ENCODE measurements around the gene AFG3L2.

The AFG3L2 gene

DNA sequence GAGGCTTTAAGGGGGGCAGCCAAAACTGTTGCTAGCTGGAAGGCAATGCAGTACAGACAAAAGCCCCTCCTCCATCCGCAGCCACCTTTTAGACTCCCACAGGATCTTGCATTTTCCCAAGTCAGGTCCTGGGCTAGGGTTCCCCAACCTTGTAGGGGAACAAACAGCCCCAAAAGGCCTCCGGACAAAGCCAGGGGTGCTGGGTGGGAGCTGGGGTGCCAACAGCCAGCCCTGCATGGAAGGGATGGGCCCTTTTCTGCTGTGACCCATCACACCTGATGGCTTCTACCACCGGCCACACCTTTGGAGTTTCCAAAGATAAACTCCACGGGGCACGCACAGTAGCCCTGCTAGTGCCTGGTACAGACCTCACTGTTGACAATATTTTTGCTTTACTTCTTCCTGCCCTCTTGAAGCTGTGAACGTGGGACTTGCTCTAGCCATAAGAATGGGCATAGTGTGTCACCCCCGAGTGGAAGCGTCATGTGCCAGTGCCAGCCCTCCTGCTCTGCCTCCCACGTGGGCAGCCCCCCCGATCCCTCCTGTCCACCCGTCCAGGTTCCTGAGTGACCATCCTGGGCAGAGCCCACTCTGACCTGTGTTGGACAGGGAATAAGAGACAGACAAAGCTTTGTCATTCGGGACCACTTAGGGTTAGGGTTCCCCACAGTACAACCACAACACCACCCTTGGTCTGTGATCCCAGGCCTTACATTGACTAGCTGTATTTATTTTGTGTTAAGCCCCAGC, 50.1 kb downstream of the AFG3L2 start:
- DNase-seq (ENCODE audit: low read depth in 1 of 2, low spot score in 1 of 2), result no peak

GRCh38 chr18:12325726-12326245, 51.2 kb downstream of the AFG3L2 start:
- DNase-seq (ENCODE audit: low read depth in 1 of 2, low spot score in 1 of 2), result no peak

DNA sequence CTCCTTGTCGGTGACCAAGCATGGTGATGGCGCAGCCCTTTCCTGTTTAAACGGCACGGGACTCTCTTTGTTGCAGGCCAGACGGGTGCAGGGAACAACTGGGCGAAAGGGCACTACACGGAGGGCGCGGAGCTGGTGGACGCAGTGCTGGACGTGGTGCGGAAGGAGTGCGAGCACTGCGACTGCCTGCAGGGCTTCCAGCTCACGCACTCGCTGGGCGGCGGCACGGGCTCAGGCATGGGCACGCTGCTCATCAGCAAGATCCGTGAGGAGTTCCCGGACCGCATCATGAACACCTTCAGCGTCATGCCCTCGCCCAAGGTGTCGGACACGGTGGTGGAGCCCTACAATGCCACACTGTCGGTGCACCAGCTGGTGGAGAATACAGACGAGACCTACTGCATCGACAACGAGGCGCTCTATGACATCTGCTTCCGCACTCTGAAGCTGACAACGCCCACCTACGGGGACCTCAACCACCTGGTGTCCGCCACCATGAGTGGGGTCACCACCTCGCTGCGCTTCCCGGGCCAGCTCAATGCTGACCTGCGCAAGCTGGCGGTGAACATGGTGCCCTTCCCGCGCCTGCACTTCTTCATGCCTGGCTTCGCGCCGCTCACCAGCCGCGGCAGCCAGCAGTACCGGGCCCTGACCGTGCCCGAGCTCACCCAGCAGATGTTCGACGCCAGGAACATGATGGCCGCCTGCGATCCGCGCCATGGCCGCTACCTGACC, 51.9 kb downstream of the AFG3L2 start:
- no peak for DNase-seq (ENCODE audit: low read depth in 1 of 2, low spot score in 1 of 2)

- DNase-seq (ENCODE audit: low read depth in 1 of 2, low spot score in 1 of 2), result no peak
These were observed 55.7 kb downstream of the AFG3L2 start for GRCh38 chr18:12321333-12321732.

DNA sequence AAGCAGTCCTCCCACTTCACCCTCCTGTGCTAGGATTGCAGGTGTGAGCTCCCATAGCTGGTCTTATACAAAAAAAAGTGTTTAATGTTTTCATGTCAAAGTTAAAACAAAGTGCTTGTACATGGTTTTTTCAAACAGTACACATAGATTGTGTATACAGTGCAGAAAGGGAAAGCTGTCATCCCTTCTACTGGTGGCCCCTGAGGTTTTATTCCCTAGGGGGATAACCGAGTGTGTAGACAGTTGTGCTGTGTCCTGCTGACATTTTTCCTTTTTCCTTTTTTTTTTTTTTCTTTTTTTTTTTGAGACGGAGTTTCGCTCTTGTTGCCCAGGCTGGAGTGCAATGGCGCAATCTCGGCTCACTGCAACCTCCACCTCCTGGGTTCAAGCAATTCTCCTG, 58.2 kb downstream of the AFG3L2 start:
- no peak for DNase-seq (ENCODE audit: low read depth in 1 of 2, low spot score in 1 of 2)

DNA sequence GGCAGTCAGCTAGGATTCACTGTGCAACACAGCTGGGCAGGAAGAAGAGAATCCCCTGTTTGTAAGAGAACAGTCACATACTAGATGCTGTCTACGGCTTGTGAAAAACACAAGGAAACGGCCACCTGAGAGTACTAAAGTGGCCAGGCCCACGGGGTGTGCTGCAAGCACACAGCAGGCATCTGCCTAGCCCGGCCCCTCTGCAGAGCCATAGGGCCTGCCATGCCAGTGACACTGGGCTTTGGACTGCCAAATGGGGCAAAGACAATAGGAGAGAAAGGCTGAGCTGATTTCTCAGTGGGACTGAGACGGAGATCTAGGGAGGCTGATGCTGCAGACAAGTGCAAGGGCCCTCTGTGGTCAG, 58.7 kb downstream of the AFG3L2 start:
- DNase-seq (ENCODE audit: low read depth in 1 of 2, low spot score in 1 of 2), result no peak

GRCh38 chr18:12317664-12318333, 59.2 kb downstream of the AFG3L2 start:
- DNase-seq (ENCODE audit: low read depth in 1 of 2, low spot score in 1 of 2), result no peak

DNA sequence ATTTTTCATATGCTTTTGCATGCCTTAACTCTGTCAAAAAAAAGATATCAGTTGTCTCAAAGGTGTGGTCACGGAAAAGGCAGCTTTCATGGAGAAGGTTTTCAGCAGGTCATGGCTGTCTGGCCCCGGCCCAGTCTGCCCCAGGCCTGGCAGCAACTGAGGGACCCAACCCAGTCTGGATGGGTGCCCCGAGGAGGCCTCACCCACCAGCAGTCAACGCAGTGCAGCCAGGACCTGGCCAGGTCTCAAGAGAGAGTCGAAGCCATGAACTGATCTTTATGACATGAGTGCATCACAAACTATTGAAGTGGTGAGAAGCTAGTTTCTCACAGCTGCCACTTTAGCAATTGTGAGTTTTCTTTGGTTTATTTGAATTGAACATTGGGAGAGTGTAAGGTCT, 61.1 kb downstream of the AFG3L2 start:
- no peak for DNase-seq (ENCODE audit: low read depth in 1 of 2, low spot score in 1 of 2)

DNA sequence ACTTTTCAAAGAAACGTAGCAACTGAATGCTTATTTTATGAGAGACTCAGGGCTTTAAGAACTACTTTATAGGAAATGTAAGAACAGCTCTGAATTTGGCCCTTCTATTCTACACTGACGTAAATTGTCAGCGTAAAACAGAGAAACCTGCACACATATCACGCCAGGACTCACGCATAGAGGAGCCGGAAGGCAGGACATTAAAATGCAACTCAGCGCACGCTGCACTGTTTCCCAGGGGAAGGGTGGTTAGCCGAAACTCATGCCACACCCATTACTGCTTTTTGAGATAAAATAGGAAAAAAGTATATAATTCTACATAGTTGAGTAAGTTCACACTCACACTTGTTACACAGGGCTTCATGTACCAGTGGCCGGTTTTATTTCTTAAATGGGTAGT, 61.5 kb downstream of the AFG3L2 start:
- DNase-seq (ENCODE audit: low read depth in 1 of 2, low spot score in 1 of 2), result no peak

GRCh38 chr18:12314591-12315305, 62.3 kb downstream of the AFG3L2 start:
- DNase-seq (ENCODE audit: low read depth in 1 of 2, low spot score in 1 of 2), result no peak

GRCh38 chr18:12313530-12314245, 63.3 kb downstream of the AFG3L2 start:
- no peak for DNase-seq (ENCODE audit: low read depth in 1 of 2, low spot score in 1 of 2)

DNA sequence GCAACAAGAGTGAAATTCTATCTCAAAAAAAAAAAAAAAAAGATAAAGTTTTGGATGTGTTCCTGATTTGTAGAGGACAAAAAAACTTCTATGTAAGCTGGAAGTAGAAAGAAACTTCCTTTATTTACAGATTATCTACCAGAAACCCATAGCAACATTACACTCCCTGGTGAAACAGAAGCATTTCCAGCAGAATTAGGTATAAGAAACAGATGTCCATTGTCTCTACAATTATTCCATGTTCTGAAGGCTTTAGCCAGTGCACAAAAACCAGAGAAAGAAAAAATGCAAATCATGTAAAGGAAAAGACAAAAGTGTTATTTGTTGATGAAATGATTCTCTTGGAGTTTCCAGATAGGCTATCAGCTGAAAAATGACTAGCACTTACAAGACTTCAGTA, 64.1 kb downstream of the AFG3L2 start:
- no peak for DNase-seq (ENCODE audit: low read depth in 1 of 2, low spot score in 1 of 2)

GRCh38 chr18:12310762-12311161, 66.3 kb downstream of the AFG3L2 start:
- no peak for DNase-seq (ENCODE audit: low read depth in 1 of 2, low spot score in 1 of 2)

GRCh38 chr18:12309683-12310198, 67.3 kb downstream of the AFG3L2 start:
- DNase-seq (ENCODE audit: low read depth in 1 of 2, low spot score in 1 of 2), result no peak

GRCh38 chr18:12308386-12309100, 68.5 kb downstream of the AFG3L2 start:
- no peak for DNase-seq (ENCODE audit: low read depth in 1 of 2, low spot score in 1 of 2)

DNA sequence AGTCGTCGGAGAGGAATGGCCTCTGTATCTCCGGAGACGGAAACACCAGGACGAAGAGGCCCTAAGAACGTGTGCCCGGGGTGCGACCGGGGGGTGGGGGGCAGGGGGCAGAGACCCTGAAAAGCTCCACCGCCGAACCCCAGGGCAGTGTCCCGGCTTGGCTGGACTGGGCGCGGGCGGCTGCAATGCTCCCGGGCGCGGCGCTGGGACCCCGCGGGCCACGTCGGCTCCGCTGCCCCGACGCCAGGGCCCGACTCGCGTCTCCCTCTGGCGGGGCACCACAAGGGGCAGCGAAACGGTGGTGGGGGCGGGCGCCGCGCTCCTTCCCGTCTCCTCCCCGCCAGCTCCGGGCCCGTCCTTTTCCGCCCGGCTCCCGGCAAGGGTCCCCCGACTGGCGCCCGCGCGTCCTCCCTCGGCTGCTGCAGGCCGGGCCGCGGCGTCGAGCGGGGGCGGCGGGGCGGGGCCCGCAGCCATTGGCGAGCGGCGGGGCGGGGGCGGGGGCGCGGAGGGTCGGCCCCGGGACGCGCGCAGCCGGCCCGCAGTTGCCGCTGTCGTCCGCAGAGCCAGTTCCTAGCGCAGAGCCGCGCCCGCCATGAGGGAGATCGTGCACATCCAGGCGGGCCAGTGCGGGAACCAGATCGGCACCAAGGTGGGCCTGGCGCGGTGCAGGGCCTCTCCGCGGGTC, 69.2 kb downstream of the AFG3L2 start, which contains the start of gene TUBB6:
TSS of gene TUBB6 (plus strand) at position 541 of the 685 bp plus-strand sequence. CDS start at position 593, 52 bp downstream.
- DNase-seq (ENCODE audit: low read depth in 1 of 2, low spot score in 1 of 2), result no peak

GRCh38 chr18:12306752-12307700, 70.0 kb downstream of the AFG3L2 start:
- DNase-seq (ENCODE audit: low read depth in 1 of 2, low spot score in 1 of 2), result no peak
